ENCODE data around the gene KHDC4. TPM values are rescaled to one million over a fixed set of nuclear protein-coding genes. Genes with fewer than 3 reads are reported as not detected.

KHDC4 gene
- total and polyA plus RNA-seq, 2 of the 13 experiments (the other 11 are each of a cell fraction or from before 2014, with no cell fraction given), result 33.5 to 92.0 TPM

GRCh38 chr1:155967341-155968050 is 33.3 kb upstream of the KHDC4 start (continued):
- TF ChIP-seq, protein P1, sequence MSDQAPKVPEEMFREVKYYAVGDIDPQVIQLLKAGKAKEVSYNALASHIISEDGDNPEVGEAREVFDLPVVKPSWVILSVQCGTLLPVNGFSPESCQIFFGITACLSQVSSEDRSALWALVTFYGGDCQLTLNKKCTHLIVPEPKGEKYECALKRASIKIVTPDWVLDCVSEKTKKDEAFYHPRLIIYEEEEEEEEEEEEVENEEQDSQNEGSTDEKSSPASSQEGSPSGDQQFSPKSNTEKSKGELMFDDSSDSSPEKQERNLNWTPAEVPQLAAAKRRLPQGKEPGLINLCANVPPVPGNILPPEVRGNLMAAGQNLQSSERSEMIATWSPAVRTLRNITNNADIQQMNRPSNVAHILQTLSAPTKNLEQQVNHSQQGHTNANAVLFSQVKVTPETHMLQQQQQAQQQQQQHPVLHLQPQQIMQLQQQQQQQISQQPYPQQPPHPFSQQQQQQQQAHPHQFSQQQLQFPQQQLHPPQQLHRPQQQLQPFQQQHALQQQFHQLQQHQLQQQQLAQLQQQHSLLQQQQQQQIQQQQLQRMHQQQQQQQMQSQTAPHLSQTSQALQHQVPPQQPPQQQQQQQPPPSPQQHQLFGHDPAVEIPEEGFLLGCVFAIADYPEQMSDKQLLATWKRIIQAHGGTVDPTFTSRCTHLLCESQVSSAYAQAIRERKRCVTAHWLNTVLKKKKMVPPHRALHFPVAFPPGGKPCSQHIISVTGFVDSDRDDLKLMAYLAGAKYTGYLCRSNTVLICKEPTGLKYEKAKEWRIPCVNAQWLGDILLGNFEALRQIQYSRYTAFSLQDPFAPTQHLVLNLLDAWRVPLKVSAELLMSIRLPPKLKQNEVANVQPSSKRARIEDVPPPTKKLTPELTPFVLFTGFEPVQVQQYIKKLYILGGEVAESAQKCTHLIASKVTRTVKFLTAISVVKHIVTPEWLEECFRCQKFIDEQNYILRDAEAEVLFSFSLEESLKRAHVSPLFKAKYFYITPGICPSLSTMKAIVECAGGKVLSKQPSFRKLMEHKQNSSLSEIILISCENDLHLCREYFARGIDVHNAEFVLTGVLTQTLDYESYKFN (CRISPR knock-in tag; conservative IDR thresholded peaks at IDR 0.05), result peak; percentile 92
- TF ChIP-seq ZNF441 (CRISPR knock-in tag; IDR thresholded peaks at IDR 0.05; ENCODE audit: borderline replicate concordance) (peak; percentile 69; the same call in 1 of the 2 replicates), ZNF567 (CRISPR knock-in tag; IDR thresholded peaks at IDR 0.05; ENCODE audit: borderline replicate concordance) (no peak), SRY (CRISPR knock-in tag; IDR thresholded peaks at IDR 0.05) (no peak), SOX5 (CRISPR knock-in tag; IDR thresholded peaks at IDR 0.05; ENCODE audit: borderline replicate concordance) (no peak), HNF4A (CRISPR knock-in tag; IDR thresholded peaks at IDR 0.05) (peak; percentile 94), REXO4 (CRISPR knock-in tag; IDR thresholded peaks at IDR 0.05; ENCODE audit: borderline replicate concordance) (no peak), HDAC1 (CRISPR knock-in tag; IDR thresholded peaks at IDR 0.05) (peak; percentile 89), FOXO1 (CRISPR knock-in tag; IDR thresholded peaks at IDR 0.05) (peak; percentile 87), CEBPB (IDR thresholded peaks at IDR 0.05; ENCODE audit: borderline replicate concordance, low read depth, low read length) (no peak), CC2D1A (CRISPR knock-in tag; IDR thresholded peaks at IDR 0.05) (no peak), MEF2D (CRISPR knock-in tag; IDR thresholded peaks at IDR 0.05) (peak; percentile 81; the same call in 1 of the 2 replicates), RFX5 (IDR thresholded peaks at IDR 0.05; ENCODE audit: low read depth, low read length) (no peak), TEAD2 (CRISPR knock-in tag; IDR thresholded peaks at IDR 0.05) (no peak), NR2F6 (IDR thresholded peaks at IDR 0.05) (peak; percentile 79; the same call in 1 of the 2 replicates), NR2F6 (CRISPR knock-in tag; IDR thresholded peaks at IDR 0.05) (peak; percentile 90), ZBTB33 (CRISPR knock-in tag; IDR thresholded peaks at IDR 0.05) (no peak), SUZ12 (IDR thresholded peaks at IDR 0.05; ENCODE audit: low read depth, low read length) (no peak), ZNF30 (CRISPR knock-in tag; IDR thresholded peaks at IDR 0.05) (no peak), EEA1 (CRISPR knock-in tag; IDR thresholded peaks at IDR 0.05; ENCODE audit: borderline replicate concordance) (peak; percentile 29; the same call in 1 of the 2 replicates), SPEN (CRISPR knock-in tag; IDR thresholded peaks at IDR 0.05; ENCODE audit: low read depth) (peak; percentile 77; the same call in 1 of the 2 replicates), ZNF207 (IDR thresholded peaks at IDR 0.05; ENCODE audit: borderline replicate concordance) (no peak), FOXK1 (CRISPR knock-in tag; IDR thresholded peaks at IDR 0.05; ENCODE audit: borderline replicate concordance, low read depth) (peak; percentile 87; the same call in 1 of the 2 replicates), ZNF792 (CRISPR knock-in tag; IDR thresholded peaks at IDR 0.05) (no peak), ZFP36L2 (CRISPR knock-in tag; IDR thresholded peaks at IDR 0.05) (no peak)
- TF ChIP-seq, protein P2, sequence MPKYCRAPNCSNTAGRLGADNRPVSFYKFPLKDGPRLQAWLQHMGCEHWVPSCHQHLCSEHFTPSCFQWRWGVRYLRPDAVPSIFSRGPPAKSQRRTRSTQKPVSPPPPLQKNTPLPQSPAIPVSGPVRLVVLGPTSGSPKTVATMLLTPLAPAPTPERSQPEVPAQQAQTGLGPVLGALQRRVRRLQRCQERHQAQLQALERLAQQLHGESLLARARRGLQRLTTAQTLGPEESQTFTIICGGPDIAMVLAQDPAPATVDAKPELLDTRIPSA (CRISPR knock-in tag; IDR thresholded peaks at IDR 0.05; ENCODE audit: borderline replicate concordance), result no peak
